ENCODE results near the gene MCM3AP. TPM values are rescaled to one million over a fixed set of nuclear protein-coding genes. Genes with fewer than 3 reads are reported as not detected.
"Not testable (repeated sequence)": the region's sequence is repeated elsewhere in the genome, so short reads cannot be mapped to it uniquely, and the experiment has no call there.

The MCM3AP gene
- total and polyA plus RNA-seq, 2 experiments from 2014 or later = 30.9 to 56.1 TPM

DNA sequence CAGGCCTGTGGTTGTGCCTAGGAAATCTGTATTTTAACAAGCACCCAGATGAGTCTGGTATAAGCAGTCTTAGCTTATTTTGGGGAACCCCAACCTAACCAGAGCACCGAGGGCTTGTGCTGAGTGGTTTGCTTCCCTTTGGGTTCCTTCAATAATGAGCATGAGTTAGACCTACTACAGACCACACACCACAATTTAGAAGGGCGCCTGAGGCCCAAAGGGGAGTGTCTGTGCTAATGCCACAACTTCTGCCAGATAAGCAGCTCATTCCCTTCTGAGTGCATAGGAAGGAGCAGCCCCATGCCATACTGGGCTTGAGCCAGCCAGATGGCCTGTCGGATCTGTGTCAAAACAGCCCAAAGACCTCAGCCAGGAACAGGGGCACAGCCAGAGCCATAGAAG, 41.5 kb downstream of the MCM3AP start:
- Histone ChIP-seq H3K79me2 (ENCODE audit: insufficient read depth) (no peaks in the 10 kb centered on the region), H3F3A (ENCODE audit: insufficient read depth) (0 out of 2 replicates have a peak, but pooled peaks cover 11% of the 10 kb centered on the region), H3K4me1 (ENCODE audit: insufficient read depth) (no peaks in the 10 kb centered on the region), H3K4me3 (no peak overlapping the region), H2AFZ (no peak overlapping the region), H3K27me3 (replicated peaks; ENCODE audit: insufficient read depth) (no peaks in the 10 kb centered on the region), H4K20me1 (ENCODE audit: insufficient read depth) (no peaks in the 10 kb centered on the region), H3K4me2 (ENCODE audit: unreplicated experiment) (no peak overlapping the region), H3K9me2 (ENCODE audit: insufficient read depth) (no peaks in the 10 kb centered on the region), H3K9me3 (ENCODE audit: low read depth) (no peaks in the 10 kb centered on the region), H3K27ac (no peak overlapping the region), H3K9ac (no peak overlapping the region), H3K36me3 (ENCODE audit: low read depth) (peaks cover 69% of the 10 kb centered on the region)
- TF ChIP-seq EZH2 (IDR thresholded peaks at IDR 0.05; ENCODE audit: insufficient read depth, poor library complexity, severe bottlenecking) = no peak
- no peak for TF ChIP-seq EZH2phosphoT487 (IDR thresholded peaks at IDR 0.05; ENCODE audit: insufficient read depth, low read depth)
- in situ Hi-C loops (cut with MboI) = no loop called here
- WGBS, 2 experiments (ENCODE audit: low coverage in 1 of 2, low lambda C conversion rate in 2 of 2, missing lambda C conversion rate in 2 of 2) = 79 to 86% methylated on average over 3 of the region's 3 CpGs
- no peak for DNase-seq

- Histone ChIP-seq H3K36me3 (ENCODE audit: low read depth) (peaks cover 71% of the 10 kb centered on the region), H2AFZ (no peak overlapping the region), H3K4me1 (ENCODE audit: insufficient read depth) (no peaks in the 10 kb centered on the region), H3K4me2 (ENCODE audit: unreplicated experiment) (no peak overlapping the region), H3K79me2 (ENCODE audit: insufficient read depth) (no peaks in the 10 kb centered on the region), H3K27ac (no peak overlapping the region), H3K9me2 (ENCODE audit: insufficient read depth) (no peaks in the 10 kb centered on the region), H4K20me1 (ENCODE audit: insufficient read depth) (no peaks in the 10 kb centered on the region), H3F3A (ENCODE audit: insufficient read depth) (0 out of 2 replicates have a peak, but pooled peaks cover 11% of the 10 kb centered on the region), H3K4me3 (no peak overlapping the region), H3K9ac (no peak overlapping the region), H3K9me3 (ENCODE audit: low read depth) (no peaks in the 10 kb centered on the region), H3K27me3 (replicated peaks; ENCODE audit: insufficient read depth) (no peaks in the 10 kb centered on the region)
- in situ Hi-C loops (cut with MboI) = no loop called here
- DNase-seq = no peak
- TF ChIP-seq EZH2phosphoT487 (IDR thresholded peaks at IDR 0.05; ENCODE audit: insufficient read depth, low read depth) (no peak), EZH2 (IDR thresholded peaks at IDR 0.05; ENCODE audit: insufficient read depth, poor library complexity, severe bottlenecking) (no peak)
- WGBS, 2 experiments (ENCODE audit: low coverage in 1 of 2, low lambda C conversion rate in 2 of 2, missing lambda C conversion rate in 2 of 2) = 90 to 91% methylated on average over 8 of the region's 8 CpGs
These were observed 42.1 kb downstream of the MCM3AP start for GRCh38 chr21:46243325-46243724.

DNA sequence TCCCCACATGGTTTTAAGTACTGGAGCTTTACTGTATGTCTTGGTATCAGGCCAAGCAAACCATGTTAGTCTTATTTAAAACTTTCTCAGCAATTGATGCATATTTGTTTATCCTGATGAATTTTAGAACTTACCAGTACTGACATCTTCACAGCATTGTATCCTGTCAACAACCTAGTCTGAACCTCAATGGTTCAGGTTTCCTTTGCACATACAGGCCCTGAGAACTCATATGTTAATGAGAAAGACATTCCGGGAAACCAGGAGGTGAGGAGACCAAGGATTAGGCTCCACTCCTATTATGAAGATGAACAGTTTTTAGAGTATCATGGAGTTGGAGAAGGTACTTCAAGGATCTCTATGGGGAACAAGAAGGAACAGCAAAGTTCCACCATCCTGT, 43.8 kb downstream of the MCM3AP start:
- H3K4me3 ChIP-seq; H3K27me3 ChIP-seq (replicated peaks; ENCODE audit: insufficient read depth); H3K4me2 ChIP-seq (ENCODE audit: unreplicated experiment); H3K9me3 ChIP-seq (ENCODE audit: low read depth); H2AFZ ChIP-seq; H4K20me1 ChIP-seq (ENCODE audit: insufficient read depth); H3K9ac ChIP-seq; DNase-seq; in situ Hi-C loops (cut with MboI); H3K9me2 ChIP-seq (ENCODE audit: insufficient read depth); H3K79me2 ChIP-seq (ENCODE audit: insufficient read depth); H3K27ac ChIP-seq; H3K4me1 ChIP-seq (ENCODE audit: insufficient read depth): not testable (repeated sequence)
- Histone ChIP-seq H3F3A (ENCODE audit: insufficient read depth) (0 out of 2 replicates have a peak, but pooled peaks cover 11% of the 10 kb centered on the region), H3K36me3 (ENCODE audit: low read depth) (peaks cover 80% of the 10 kb centered on the region)
- WGBS, 2 experiments (ENCODE audit: low coverage in 1 of 2, low lambda C conversion rate in 2 of 2, missing lambda C conversion rate in 2 of 2) = 96 to 100% methylated on average over 1 of the region's 1 CpG

DNA sequence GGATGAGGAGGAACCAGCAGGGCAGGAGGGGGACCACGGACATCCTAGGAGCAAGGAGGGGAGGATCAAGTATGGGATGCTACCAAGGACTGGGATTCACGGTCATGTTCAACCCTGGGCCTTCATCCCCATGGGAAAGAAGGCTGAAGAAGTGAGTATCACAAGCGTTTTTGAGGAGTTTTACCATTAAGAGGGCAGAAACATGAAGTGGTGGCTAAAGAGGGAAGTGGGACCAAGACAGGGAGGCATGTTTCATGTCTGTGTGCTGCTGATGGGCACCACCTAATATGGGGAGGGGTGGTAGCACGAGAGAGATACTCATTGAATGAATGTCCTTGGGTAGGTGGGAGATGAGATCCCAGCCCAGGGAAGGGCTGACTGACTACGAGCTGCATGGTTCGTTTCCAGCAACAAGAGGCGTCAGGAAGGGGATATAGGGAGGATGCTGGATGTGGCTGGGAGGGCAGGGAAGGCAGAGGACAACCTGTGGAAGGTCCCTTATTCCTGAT, 45.5 kb downstream of the MCM3AP start:
- Histone ChIP-seq H3K36me3 (ENCODE audit: low read depth) (peaks cover 79% of the 10 kb centered on the region), H3K4me3 (no peak overlapping the region), H3K9me2 (ENCODE audit: insufficient read depth) (no peaks in the 10 kb centered on the region), H4K20me1 (ENCODE audit: insufficient read depth) (no peaks in the 10 kb centered on the region), H3K4me1 (ENCODE audit: insufficient read depth) (no peaks in the 10 kb centered on the region), H3K27ac (no peak overlapping the region), H3F3A (ENCODE audit: insufficient read depth) (0 out of 2 replicates have a peak, but pooled peaks cover 11% of the 10 kb centered on the region), H3K79me2 (ENCODE audit: insufficient read depth) (no peaks in the 10 kb centered on the region), H3K27me3 (replicated peaks; ENCODE audit: insufficient read depth) (no peaks in the 10 kb centered on the region), H3K9ac (no peak overlapping the region), H3K9me3 (ENCODE audit: low read depth) (no peaks in the 10 kb centered on the region), H3K4me2 (ENCODE audit: unreplicated experiment) (no peak overlapping the region), H2AFZ (no peak overlapping the region)
- 85 to 88% methylated on average over 7 of the region's 7 CpGs for WGBS, 2 experiments (ENCODE audit: low coverage in 1 of 2, low lambda C conversion rate in 2 of 2, missing lambda C conversion rate in 2 of 2)
- in situ Hi-C loops (cut with MboI) = no loop called here
- no peak for TF ChIP-seq EZH2 (IDR thresholded peaks at IDR 0.05; ENCODE audit: insufficient read depth, poor library complexity, severe bottlenecking)
- TF ChIP-seq EZH2phosphoT487 (IDR thresholded peaks at IDR 0.05; ENCODE audit: insufficient read depth, low read depth) = no peak
- DNase-seq = no peak

DNA sequence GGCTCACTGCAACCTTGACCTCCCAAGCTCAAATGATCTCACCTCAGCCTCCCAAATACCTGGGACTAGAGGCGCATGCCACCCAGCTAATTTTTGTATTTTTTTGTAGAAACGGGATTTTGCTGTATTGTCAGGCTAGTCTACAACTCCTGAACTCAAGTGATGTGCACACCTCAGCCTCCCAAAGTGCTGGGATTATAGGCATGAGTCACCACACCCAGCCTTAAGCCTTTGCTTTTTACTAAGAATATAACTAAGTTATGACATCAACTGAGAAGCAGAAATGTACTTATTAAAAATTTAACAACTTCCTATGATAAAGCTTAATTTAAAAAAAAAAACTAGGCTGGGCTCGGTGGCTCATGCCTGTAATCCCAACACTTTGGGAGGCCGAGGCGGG, 47.9 kb downstream of the MCM3AP start:
- Histone ChIP-seq H3K9ac (no peak overlapping the region), H4K20me1 (ENCODE audit: insufficient read depth) (no peaks in the 10 kb centered on the region), H3K36me3 (ENCODE audit: low read depth) (peaks cover 72% of the 10 kb centered on the region), H3K4me3 (no peak overlapping the region), H3K4me2 (ENCODE audit: unreplicated experiment) (no peak overlapping the region), H3K27ac (no peak overlapping the region), H3K9me3 (ENCODE audit: low read depth) (no peaks in the 10 kb centered on the region), H3F3A (ENCODE audit: insufficient read depth) (peaks cover 28% of the 10 kb centered on the region; the same call in 1 of the 2 replicates), H3K27me3 (replicated peaks; ENCODE audit: insufficient read depth) (no peaks in the 10 kb centered on the region), H3K79me2 (ENCODE audit: insufficient read depth) (no peaks in the 10 kb centered on the region), H3K4me1 (ENCODE audit: insufficient read depth) (no peaks in the 10 kb centered on the region), H3K9me2 (ENCODE audit: insufficient read depth) (no peaks in the 10 kb centered on the region), H2AFZ (no peak overlapping the region)
- no peak for DNase-seq
- in situ Hi-C loops (cut with MboI) = no loop called here
- TF ChIP-seq EZH2phosphoT487 (IDR thresholded peaks at IDR 0.05; ENCODE audit: insufficient read depth, low read depth) (no peak), EZH2 (IDR thresholded peaks at IDR 0.05; ENCODE audit: insufficient read depth, poor library complexity, severe bottlenecking) (no peak)
- WGBS, 2 experiments (ENCODE audit: low coverage in 1 of 2, low lambda C conversion rate in 2 of 2, missing lambda C conversion rate in 2 of 2) = 88 to 90% methylated on average over 5 of the region's 5 CpGs
